HG03520 (cell line): ENCODE measurements around the gene UBE2N.

Experiments
- ATAC-seq: cut with Tn5 transposase; IDR thresholded peaks from one replicate; pipeline ENCODE4 v1.9.1; 2021; ENCODE audit warnings: mild to moderate bottlenecking, moderate library complexity; ENCODE audit not compliant: unreplicated experiment

UBE2N gene

GRCh38 chr12:93361151-93361919 is 80.4 kb downstream of the UBE2N start:
- ATAC-seq: no peak

- ATAC-seq: no peak
These were observed 81.1 kb downstream of the UBE2N start for GRCh38 chr12:93360688-93361087.

- ATAC-seq: no peak
These were observed 82.9 kb downstream of the UBE2N start for GRCh38 chr12:93358821-93359220.

- ATAC-seq: peak; percentile 84
These were observed 83.7 kb downstream of the UBE2N start for GRCh38 chr12:93358058-93358457.

GRCh38 chr12:93356214-93356613 is 85.5 kb downstream of the UBE2N start:
- ATAC-seq: no peak
